ENCODE results near the gene CLN3. TPM values are rescaled to one million over a fixed set of nuclear protein-coding genes. Genes with fewer than 3 reads are reported as not detected.
"Not testable (repeated sequence)": the region's sequence is repeated elsewhere in the genome, so short reads cannot be mapped to it uniquely, and the experiment has no call there.

The CLN3 gene
- total RNA-seq, 1 experiment from 2014 or later: 33.5 TPM

- H3K36me3 Mint-ChIP-seq (ENCODE audit: insufficient read depth, unreplicated experiment): peaks cover 50% of the 10 kb centered on the region
- no peaks in the 10 kb centered on the region for H3K9me3 Mint-ChIP-seq (ENCODE audit: low read depth, unreplicated experiment)
- peaks cover 22% of the 10 kb centered on the region for H3K27me3 Mint-ChIP-seq (ENCODE audit: unreplicated experiment)
- BruUV-seq (replicated peaks): no TSS peak
- peak; percentile 45 for DNase-seq
- TF ChIP-seq, protein P1, sequence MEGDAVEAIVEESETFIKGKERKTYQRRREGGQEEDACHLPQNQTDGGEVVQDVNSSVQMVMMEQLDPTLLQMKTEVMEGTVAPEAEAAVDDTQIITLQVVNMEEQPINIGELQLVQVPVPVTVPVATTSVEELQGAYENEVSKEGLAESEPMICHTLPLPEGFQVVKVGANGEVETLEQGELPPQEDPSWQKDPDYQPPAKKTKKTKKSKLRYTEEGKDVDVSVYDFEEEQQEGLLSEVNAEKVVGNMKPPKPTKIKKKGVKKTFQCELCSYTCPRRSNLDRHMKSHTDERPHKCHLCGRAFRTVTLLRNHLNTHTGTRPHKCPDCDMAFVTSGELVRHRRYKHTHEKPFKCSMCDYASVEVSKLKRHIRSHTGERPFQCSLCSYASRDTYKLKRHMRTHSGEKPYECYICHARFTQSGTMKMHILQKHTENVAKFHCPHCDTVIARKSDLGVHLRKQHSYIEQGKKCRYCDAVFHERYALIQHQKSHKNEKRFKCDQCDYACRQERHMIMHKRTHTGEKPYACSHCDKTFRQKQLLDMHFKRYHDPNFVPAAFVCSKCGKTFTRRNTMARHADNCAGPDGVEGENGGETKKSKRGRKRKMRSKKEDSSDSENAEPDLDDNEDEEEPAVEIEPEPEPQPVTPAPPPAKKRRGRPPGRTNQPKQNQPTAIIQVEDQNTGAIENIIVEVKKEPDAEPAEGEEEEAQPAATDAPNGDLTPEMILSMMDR (IDR thresholded peaks at IDR 0.05; ENCODE audit: unreplicated experiment): no peak
- H3K27ac Mint-ChIP-seq (ENCODE audit: unreplicated experiment): peak overlapping the region; percentile 98
- CTCF ChIA-PET: interaction anchor here (0.6 to 1.4 kb wide), 7 partner anchors 9 to 1706 kb away, joined by 3 to 7 read pairs (median 4); no protein-coding TSS in a partner anchor
- no peaks in the 10 kb centered on the region for H3K4me1 Mint-ChIP-seq (ENCODE audit: low read depth, unreplicated experiment)
- peak overlapping the region; percentile 84 for H3K4me3 Mint-ChIP-seq (ENCODE audit: low read depth, unreplicated experiment)
- intact Hi-C loops (cut with micrococcal nuclease; ENCODE audit: unreplicated experiment): no loop called here
These were observed 474 bp downstream of the CLN3 start for GRCh38 chr16:28491230-28491969.

DNA sequence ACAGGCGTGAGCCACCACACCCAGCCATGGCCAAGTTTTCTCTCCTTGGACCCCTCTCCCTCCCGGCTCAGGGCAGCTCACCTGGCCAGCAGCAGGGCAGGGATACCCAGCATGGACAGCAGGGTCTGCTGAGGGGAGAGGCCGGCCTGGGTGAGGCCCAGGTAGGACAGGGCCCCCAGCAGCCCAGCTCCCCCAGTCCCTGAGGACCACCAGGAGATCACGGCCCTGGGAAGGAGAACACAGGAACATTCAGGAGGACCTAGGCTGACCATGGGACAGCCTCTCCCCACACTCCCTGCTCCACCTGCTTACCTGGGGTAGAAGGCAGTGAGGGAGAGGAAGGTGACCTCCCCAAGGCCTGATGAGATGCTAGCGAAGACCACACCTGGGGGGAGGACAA lies 5.6 kb downstream of the CLN3 start:
- Mint-ChIP-seq H3K36me3 (ENCODE audit: insufficient read depth, unreplicated experiment) (peaks cover 39% of the 10 kb centered on the region), H3K9me3 (ENCODE audit: low read depth, unreplicated experiment) (no peaks in the 10 kb centered on the region), H3K27ac (ENCODE audit: unreplicated experiment) (no peak overlapping the region), H3K4me3 (ENCODE audit: low read depth, unreplicated experiment) (no peak overlapping the region), H3K27me3 (ENCODE audit: unreplicated experiment) (no peaks in the 10 kb centered on the region), H3K4me1 (ENCODE audit: low read depth, unreplicated experiment) (no peaks in the 10 kb centered on the region)
- CTCF ChIA-PET: no interaction called here
- intact Hi-C loops (cut with micrococcal nuclease; ENCODE audit: unreplicated experiment): no loop called here
- no TSS peak for BruUV-seq (replicated peaks)
- TF ChIP-seq, protein P1 (IDR thresholded peaks at IDR 0.05; ENCODE audit: unreplicated experiment): no peak
- DNase-seq: no peak

DNA sequence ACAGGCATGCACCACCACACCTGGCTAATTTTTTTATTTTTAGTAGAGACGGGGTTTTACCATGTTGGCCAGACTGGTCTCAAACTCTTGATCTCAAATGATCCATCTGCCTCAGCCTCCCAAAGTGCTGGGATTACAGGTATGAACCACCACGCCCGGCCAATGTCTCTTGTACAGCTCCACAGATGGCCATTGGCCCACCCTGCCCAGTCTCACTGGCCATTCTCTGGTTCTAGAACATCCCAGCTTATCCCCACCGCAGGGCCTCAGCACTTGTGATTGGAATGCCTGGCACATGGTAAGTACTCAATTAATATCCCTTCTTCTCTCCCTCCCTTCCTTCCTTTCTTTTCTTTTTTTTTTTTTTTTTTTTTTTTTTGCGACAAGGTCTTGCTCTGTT lies 8.5 kb downstream of the CLN3 start:
- H3K4me1 Mint-ChIP-seq (ENCODE audit: low read depth, unreplicated experiment): not testable (repeated sequence)

DNA sequence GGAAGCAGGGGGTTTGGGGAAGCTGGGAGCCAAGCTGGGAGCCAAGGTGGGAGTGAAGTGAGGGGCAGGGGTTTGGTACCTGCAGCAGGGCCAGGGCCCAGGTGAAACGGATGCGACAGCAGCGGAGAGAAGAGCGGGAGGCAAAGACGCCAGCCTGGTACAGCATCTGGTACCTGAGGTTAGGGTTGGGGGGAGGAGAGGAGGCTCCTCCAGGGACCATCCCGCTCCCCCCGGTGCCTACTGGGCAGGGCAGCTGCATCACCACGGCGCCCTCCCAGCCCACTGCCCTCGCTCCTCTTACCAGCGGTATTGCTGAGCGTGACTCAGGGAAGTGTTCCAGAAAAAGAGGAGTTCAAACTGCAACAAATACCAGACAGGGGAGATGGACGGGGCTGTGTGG lies 9.8 kb downstream of the CLN3 start:
- H3K27ac Mint-ChIP-seq (ENCODE audit: unreplicated experiment): no peak overlapping the region
- no TSS peak for BruUV-seq (replicated peaks)
- no peak for DNase-seq
- H3K27me3 Mint-ChIP-seq (ENCODE audit: unreplicated experiment): no peaks in the 10 kb centered on the region
- intact Hi-C loops (cut with micrococcal nuclease; ENCODE audit: unreplicated experiment): no loop called here
- TF ChIP-seq, protein P1 (IDR thresholded peaks at IDR 0.05; ENCODE audit: unreplicated experiment): no peak
- H3K9me3 Mint-ChIP-seq (ENCODE audit: low read depth, unreplicated experiment): no peaks in the 10 kb centered on the region
- CTCF ChIA-PET: no interaction called here
- H3K36me3 Mint-ChIP-seq (ENCODE audit: insufficient read depth, unreplicated experiment): peaks cover 15% of the 10 kb centered on the region
- no peaks in the 10 kb centered on the region for H3K4me1 Mint-ChIP-seq (ENCODE audit: low read depth, unreplicated experiment)
- H3K4me3 Mint-ChIP-seq (ENCODE audit: low read depth, unreplicated experiment): no peak overlapping the region

More for the DNA sequence above, 8.5 kb downstream of the CLN3 start:
- intact Hi-C loops (cut with micrococcal nuclease; ENCODE audit: unreplicated experiment); H3K4me3 Mint-ChIP-seq (ENCODE audit: low read depth, unreplicated experiment); H3K9me3 Mint-ChIP-seq (ENCODE audit: low read depth, unreplicated experiment); BruUV-seq (replicated peaks); H3K27me3 Mint-ChIP-seq (ENCODE audit: unreplicated experiment); H3K27ac Mint-ChIP-seq (ENCODE audit: unreplicated experiment); DNase-seq: not testable (repeated sequence)
- CTCF ChIA-PET: interaction anchor here (0.6 kb wide), 1 partner anchor 1383 kb away, joined by 3 read pairs; no protein-coding TSS in a partner anchor
- peaks cover 18% of the 10 kb centered on the region for H3K36me3 Mint-ChIP-seq (ENCODE audit: insufficient read depth, unreplicated experiment)

Measured in Calu3 (cell line).